HAP-1 (cell line): ENCODE measurements around the gene TEX261.
"Not testable (repeated sequence)": the region's sequence is repeated elsewhere in the genome, so short reads cannot be mapped to it uniquely, and the experiment has no call there.

Experiments
- DNase-seq, 2 experiments: peaks; one replicate each; pipeline ENCODE4 v3.0.0-alpha.2; 2016 to 2020; ENCODE audit warnings: low spot score in 2 of 2
- H3K27me3 ChIP-seq: fragments of 250-450 bp; sonication (Bioruptor Pico); 2 replicates; pipeline ENCODE4 v1.5.1; 2020; ENCODE audit warnings: low read depth, mild to moderate bottlenecking, moderate library complexity
- H3K36me3 ChIP-seq: fragments of 250-450 bp; sonication (Bioruptor Pico); replicated peaks from 2 replicates; pipeline ENCODE4 v1.5.1; 2020; ENCODE audit warnings: mild to moderate bottlenecking
- H3K4me1 ChIP-seq: fragments of 250-450 bp; sonication (Bioruptor Pico); 2 replicates; pipeline ENCODE4 v1.5.1; 2020; ENCODE audit warnings: mild to moderate bottlenecking
- H3K4me3 ChIP-seq: fragments of 250-450 bp; sonication (Bioruptor Pico); 2 replicates; pipeline ENCODE4 v1.5.1; 2020; ENCODE audit warnings: mild to moderate bottlenecking, moderate library complexity
- H3K9me3 ChIP-seq: fragments of 250-450 bp; sonication (Bioruptor Pico); 2 replicates; pipeline ENCODE4 v1.5.1; 2020; ENCODE audit warnings: mild to moderate bottlenecking, moderate library complexity
- in situ Hi-C: fragments of 300-500 bp; cut with MboI; formaldehyde crosslinking; loops from 3 replicates; pipeline ENCODE4 v1.14.3; 2020; ENCODE audit warnings: low sequenced_read_pairs, inconsistent platforms, mixed read lengths

The TEX261 gene

GRCh38 chr2:71005271-71006202 lies 10.9 kb upstream of the TEX261 start:
- in situ Hi-C loops: no loop called here
- no peaks in the 10 kb centered on the region for H3K9me3 ChIP-seq
- no peak overlapping the region for H3K4me3 ChIP-seq
- DNase-seq: no peak
- peaks cover 3% of the 10 kb centered on the region; the same call in 1 of the 2 replicates for H3K27me3 ChIP-seq
- peaks cover 10% of the 10 kb centered on the region for H3K4me1 ChIP-seq
- H3K36me3 ChIP-seq: no peaks in the 10 kb centered on the region

GRCh38 chr2:71004857-71005256 lies 10.2 kb upstream of the TEX261 start:
- H3K4me3 ChIP-seq: no peak overlapping the region
- DNase-seq: no peak
- H3K27me3 ChIP-seq: peaks cover 1% of the 10 kb centered on the region; the same call in 1 of the 2 replicates
- no peaks in the 10 kb centered on the region for H3K36me3 ChIP-seq
- in situ Hi-C loops: no loop called here
- peaks cover 10% of the 10 kb centered on the region for H3K4me1 ChIP-seq
- no peaks in the 10 kb centered on the region for H3K9me3 ChIP-seq

DNA sequence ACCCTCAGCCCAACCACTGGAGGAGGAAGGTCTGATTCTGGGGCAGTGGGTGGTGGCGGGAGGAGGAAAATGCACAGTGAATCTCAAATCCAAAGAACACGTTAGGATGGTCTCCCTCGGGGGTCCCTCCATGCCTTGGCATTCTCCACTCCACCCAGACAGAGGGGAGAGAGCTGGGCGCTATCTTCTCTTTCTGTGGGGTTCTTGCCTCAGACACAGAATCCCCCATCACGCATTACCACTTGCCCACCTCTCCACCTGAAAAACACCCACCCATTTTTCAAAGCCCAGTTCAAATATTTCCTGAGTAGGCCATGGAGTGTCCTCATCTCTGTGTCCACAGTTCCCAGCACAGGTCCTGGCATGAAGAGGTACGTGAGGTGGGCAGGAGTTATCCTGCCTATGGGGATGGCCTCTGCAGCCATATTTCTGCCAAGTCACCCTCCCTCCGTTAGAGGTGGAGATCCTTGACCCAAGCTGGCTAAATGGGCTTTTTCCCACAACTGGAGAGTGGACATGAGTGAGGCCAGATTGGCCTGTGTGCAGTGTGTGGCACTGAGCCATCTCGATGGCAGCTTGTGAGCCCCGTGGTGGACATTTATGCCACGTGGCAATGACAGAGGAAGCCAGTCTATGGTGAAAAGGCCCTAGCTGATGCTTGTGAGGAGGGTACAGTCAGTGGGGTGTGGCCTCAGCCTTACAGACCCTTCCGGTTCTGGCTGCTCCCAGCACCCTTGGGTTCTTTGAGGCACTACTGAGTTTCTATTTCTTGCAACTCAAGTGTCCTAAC lies 9.5 kb upstream of the TEX261 start:
- Histone ChIP-seq H3K4me3 (no peak overlapping the region), H3K36me3 (no peaks in the 10 kb centered on the region), H3K27me3 (no peaks in the 10 kb centered on the region), H3K9me3 (no peaks in the 10 kb centered on the region), H3K4me1 (peaks cover 10% of the 10 kb centered on the region)
- DNase-seq: no peak
- in situ Hi-C loops: no loop called here

DNA sequence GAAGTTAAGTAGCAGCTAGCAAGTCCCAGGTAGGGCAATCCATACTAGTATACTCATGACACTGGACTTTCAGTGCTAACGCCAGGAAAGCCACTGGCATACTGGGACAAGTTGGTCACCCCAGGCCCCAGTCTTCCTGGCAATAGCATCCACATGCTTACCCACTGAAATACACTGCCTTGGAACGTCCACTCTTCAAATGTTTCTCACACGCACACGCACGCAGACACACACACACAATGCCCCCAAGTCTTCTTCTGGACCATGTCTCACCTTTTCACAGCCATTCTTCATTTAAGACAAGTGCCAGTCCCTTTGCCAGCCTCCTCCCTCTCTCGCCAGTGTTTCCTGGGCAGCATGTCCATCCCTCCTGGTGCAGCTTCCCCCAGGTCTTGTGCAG lies 8.7 kb upstream of the TEX261 start:
- no peak for DNase-seq
- Histone ChIP-seq H3K9me3 (no peaks in the 10 kb centered on the region), H3K4me1 (peaks cover 10% of the 10 kb centered on the region), H3K4me3 (no peak overlapping the region), H3K36me3 (no peaks in the 10 kb centered on the region), H3K27me3 (no peaks in the 10 kb centered on the region)
- in situ Hi-C loops: no loop called here

DNA sequence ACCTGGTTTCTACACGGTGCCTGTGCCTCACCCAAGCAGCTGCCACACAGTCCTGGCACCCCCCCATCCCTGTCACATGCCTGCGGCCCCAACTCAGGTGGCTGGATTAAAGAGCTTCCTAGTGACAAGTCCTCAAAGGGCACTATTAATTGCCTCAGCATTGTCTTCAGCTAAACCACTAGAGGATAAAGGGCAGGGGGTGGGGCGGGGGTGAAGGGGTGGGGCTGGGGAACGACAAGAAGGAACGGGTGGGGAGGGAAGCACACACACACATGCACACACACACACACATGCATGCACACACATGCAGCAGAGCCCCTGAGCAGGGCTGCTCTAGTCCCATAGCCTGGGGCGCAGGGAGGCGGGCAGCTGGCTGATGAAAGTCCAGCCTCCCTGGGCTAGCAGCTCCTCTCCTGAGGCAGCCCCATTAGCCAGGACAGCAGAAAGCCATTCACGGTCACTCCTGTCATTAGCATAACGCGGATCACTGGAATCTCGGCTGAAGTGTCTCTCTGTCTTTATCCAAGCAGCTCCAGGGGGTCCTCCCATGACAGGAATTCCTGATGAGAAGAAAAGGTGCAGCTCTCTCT lies 7.4 kb upstream of the TEX261 start:
- Histone ChIP-seq H3K4me3 (no peak overlapping the region), H3K9me3 (no peaks in the 10 kb centered on the region), H3K27me3 (no peaks in the 10 kb centered on the region), H3K36me3 (no peaks in the 10 kb centered on the region), H3K4me1 (peaks cover 10% of the 10 kb centered on the region)
- peak; percentile 9 to 76 for DNase-seq
- in situ Hi-C loops: no loop called here

DNA sequence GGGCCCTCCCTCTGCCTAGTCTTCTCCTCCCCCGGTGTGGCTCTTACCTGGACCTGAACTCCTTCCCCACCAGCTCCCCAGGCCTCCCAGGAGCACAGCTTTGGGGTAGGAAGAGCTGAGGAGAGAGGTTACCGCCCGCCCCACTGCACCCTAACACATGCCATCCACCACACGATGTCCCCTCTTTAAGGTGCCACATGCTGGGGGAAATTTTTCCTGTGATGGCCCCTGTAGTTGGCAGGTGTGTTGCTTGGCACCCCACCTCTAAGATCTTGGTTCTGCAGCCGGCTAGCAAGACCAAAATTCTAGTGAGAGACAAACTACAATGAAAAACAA lies 6.9 kb upstream of the TEX261 start:
- H3K27me3 ChIP-seq: no peaks in the 10 kb centered on the region
- in situ Hi-C loops: no loop called here
- H3K9me3 ChIP-seq: no peaks in the 10 kb centered on the region
- H3K36me3 ChIP-seq: no peaks in the 10 kb centered on the region
- peaks cover 10% of the 10 kb centered on the region for H3K4me1 ChIP-seq
- no peak overlapping the region; the same call in 1 of the 2 replicates for H3K4me3 ChIP-seq
- no peak for DNase-seq

- H3K36me3 ChIP-seq: no peaks in the 10 kb centered on the region
- H3K4me1 ChIP-seq: peaks cover 10% of the 10 kb centered on the region
- no peaks in the 10 kb centered on the region for H3K9me3 ChIP-seq
- in situ Hi-C loops: no loop called here
- H3K4me3 ChIP-seq: peak overlapping the region; percentile 17
- no peaks in the 10 kb centered on the region for H3K27me3 ChIP-seq
- DNase-seq: peak; percentile 62 to 87
These were observed 6.3 kb upstream of the TEX261 start for GRCh38 chr2:71000780-71001591.

DNA sequence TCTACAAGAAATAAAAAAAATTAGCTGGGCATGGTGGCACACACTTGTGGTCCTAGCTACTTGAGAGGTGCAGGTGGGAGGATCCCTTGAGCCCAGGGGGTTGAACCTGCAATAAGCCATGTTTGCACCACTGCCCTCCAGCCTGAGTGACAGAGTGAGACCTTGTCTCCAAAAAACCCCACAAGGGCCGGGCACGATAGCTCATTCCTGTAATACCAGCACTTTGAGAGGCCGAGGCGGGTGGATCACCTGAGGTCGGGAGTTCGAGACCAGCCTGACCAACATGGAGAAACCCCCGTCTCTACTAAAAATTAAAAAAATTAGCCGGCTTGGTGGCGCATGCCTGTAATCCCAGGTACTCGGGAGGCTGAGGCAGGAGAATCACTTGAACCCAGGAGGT lies 5.3 kb upstream of the TEX261 start:
- H3K9me3 ChIP-seq, H3K4me3 ChIP-seq, DNase-seq, H3K27me3 ChIP-seq, in situ Hi-C loops, H3K36me3 ChIP-seq: not testable (repeated sequence)
- H3K4me1 ChIP-seq: peaks cover 10% of the 10 kb centered on the region

- no peak overlapping the region for H3K4me3 ChIP-seq
- DNase-seq: no peak
- in situ Hi-C loops: no loop called here
- peaks cover 10% of the 10 kb centered on the region for H3K4me1 ChIP-seq
- no peaks in the 10 kb centered on the region for H3K36me3 ChIP-seq
- no peaks in the 10 kb centered on the region for H3K9me3 ChIP-seq
- no peaks in the 10 kb centered on the region for H3K27me3 ChIP-seq
These were observed 4.7 kb upstream of the TEX261 start for GRCh38 chr2:70999362-70999761.

- in situ Hi-C loops, H3K9me3 ChIP-seq: not testable (repeated sequence)
- H3K4me1 ChIP-seq: peaks cover 11% of the 10 kb centered on the region
These were observed 4.2 kb upstream of the TEX261 start for GRCh38 chr2:70998885-70999284.

DNA sequence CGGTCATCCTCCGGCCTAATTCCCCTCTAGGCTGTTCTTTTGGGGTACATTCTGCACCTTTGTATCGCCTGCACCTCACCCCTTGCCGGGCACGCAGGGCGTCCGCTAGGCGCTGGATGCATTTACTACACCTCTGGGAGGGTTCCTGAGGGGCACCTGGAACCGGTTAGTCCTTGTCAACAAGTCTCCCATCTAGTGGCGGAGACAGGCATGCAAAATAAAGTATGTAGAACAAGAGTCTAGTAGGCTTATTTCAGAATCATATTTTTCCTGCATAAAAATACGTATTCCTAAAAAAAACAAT lies 705 bp upstream of the TEX261 start:
- peaks cover 9% of the 10 kb centered on the region for H3K4me1 ChIP-seq
- peak overlapping the region; percentile 92 for H3K4me3 ChIP-seq
- H3K9me3 ChIP-seq: no peaks in the 10 kb centered on the region
- DNase-seq: peak; percentile 50 to 62
- in situ Hi-C loops: no loop called here
- no peaks in the 10 kb centered on the region for H3K27me3 ChIP-seq
- peaks cover 6% of the 10 kb centered on the region; the same call in 1 of the 2 replicates for H3K36me3 ChIP-seq

More at GRCh38 chr2:70998885-70999284, 4.2 kb upstream of the TEX261 start:
- DNase-seq, H3K36me3 ChIP-seq, H3K4me3 ChIP-seq, H3K27me3 ChIP-seq: not testable (repeated sequence)

GRCh38 chr2:70994009-70994698 lies 519 bp downstream of the TEX261 start:
- Histone ChIP-seq H3K4me3 (peak overlapping the region; percentile 92), H3K27me3 (no peaks in the 10 kb centered on the region), H3K4me1 (peaks cover 9% of the 10 kb centered on the region), H3K9me3 (no peaks in the 10 kb centered on the region), H3K36me3 (peaks cover 19% of the 10 kb centered on the region)
- in situ Hi-C loops: no loop called here
- peak in 1 of 2 experiments; percentile 33 for DNase-seq
